SK-N-MC (cell line): ENCODE measurements around the gene TMEM250.

Source experiments
- DNase-seq: peaks from one replicate; pipeline ENCODE4 v3.0.0-alpha.2; 2011; ENCODE audit warnings: low read depth, low spot score
- H3K27ac ChIP-seq: fragments of 200-600 bp; sonication (generic); 2 replicates; pipeline ENCODE4 v1.5.1; 2016; ENCODE audit warnings: mixed run types
- H3K36me3 ChIP-seq: fragments of 200-600 bp; sonication (generic); 2 replicates; pipeline ENCODE4 v1.6.1; 2017; ENCODE audit warnings: antibody characterized with exemption, low read length, mixed read lengths; ENCODE audit not compliant: insufficient read depth
- H3K4me3 ChIP-seq: fragments of 200-600 bp; sonication (generic); 2 replicates; pipeline ENCODE4 v1.5.1; 2016
- H3K9ac ChIP-seq: fragments of 200-600 bp; sonication (generic); 2 replicates; pipeline ENCODE4 v1.8.0; 2017; ENCODE audit warnings: mixed run types, mixed read lengths; ENCODE audit not compliant: insufficient read length
- H3K9me3 ChIP-seq: fragments of 200-600 bp; sonication (generic); 2 replicates; pipeline ENCODE4 v1.6.1; 2017; ENCODE audit warnings: low read depth, mild to moderate bottlenecking, antibody characterized with exemption, low read length, moderate library complexity, mixed read lengths
- EZH2 ChIP-seq: fragments of 200-600 bp; sonication (generic); IDR thresholded peaks from one replicate; pipeline ENCODE4 v1.6.1; 2017; ENCODE audit warnings: antibody characterized with exemption
- FOXP2 ChIP-seq: optimal IDR thresholded peaks from 2 replicates; pipeline ENCODE3; 2011; ENCODE audit warnings: mild to moderate bottlenecking, moderate library complexity; ENCODE audit not compliant: insufficient read depth; ENCODE audit errors: extremely low read length, control extremely low read depth
- POLR2AphosphoS5 ChIP-seq: IDR thresholded peaks from 2 replicates; pipeline ENCODE4 v1.6.1; 2012; ENCODE audit warnings: mild to moderate bottlenecking, low read depth, low read length, borderline replicate concordance

The TMEM250 gene

GRCh38 chr9:136149337-136149736 lies 30.7 kb upstream of the TMEM250 start:
- no peaks in the 10 kb centered on the region for H3K36me3 ChIP-seq
- no peak for TF ChIP-seq POLR2AphosphoS5
- no peak for TF ChIP-seq FOXP2
- H3K9me3 ChIP-seq = no peaks in the 10 kb centered on the region
- H3K9ac ChIP-seq = no peak overlapping the region
- no peak for DNase-seq
- no peak overlapping the region for H3K27ac ChIP-seq
- H3K4me3 ChIP-seq = no peak overlapping the region

DNA sequence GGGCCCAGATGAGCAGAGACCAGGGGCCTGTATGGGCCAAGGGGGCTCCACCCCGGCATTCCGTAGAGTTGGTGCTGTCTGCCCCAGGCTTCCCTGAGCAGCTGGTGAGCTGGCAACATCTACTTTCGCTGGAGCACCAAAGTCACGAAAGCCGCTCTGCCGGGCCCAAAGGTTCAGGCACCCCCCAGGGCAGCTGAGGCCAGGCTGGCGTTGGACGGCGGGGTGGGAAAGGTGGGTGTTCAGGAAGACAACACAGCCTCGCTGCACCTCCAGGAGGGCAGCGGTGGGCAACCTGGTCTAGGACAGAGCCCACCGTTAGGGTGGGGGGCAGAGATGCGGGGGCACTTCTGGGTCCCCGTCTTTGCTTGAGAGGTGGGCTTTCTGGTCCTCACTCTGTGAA lies 30.1 kb upstream of the TMEM250 start:
- H3K4me3 ChIP-seq = no peak overlapping the region
- no peak for TF ChIP-seq POLR2AphosphoS5
- no peak for TF ChIP-seq FOXP2
- TF ChIP-seq EZH2 = no peak
- no peaks in the 10 kb centered on the region for H3K9me3 ChIP-seq
- no peak overlapping the region for H3K27ac ChIP-seq
- no peak for DNase-seq
- H3K36me3 ChIP-seq = no peaks in the 10 kb centered on the region
- H3K9ac ChIP-seq = no peak overlapping the region

- H3K9ac ChIP-seq = no peak overlapping the region
- H3K9me3 ChIP-seq = no peaks in the 10 kb centered on the region
- no peak overlapping the region for H3K27ac ChIP-seq
- no peak overlapping the region for H3K4me3 ChIP-seq
- DNase-seq = no peak
- H3K36me3 ChIP-seq = no peaks in the 10 kb centered on the region
- TF ChIP-seq EZH2 (no peak), POLR2AphosphoS5 (no peak), FOXP2 (no peak)
Measured at GRCh38 chr9:136147890-136148714, 29.4 kb upstream of the TMEM250 start.

- Histone ChIP-seq H3K9ac (no peak overlapping the region), H3K27ac (no peak overlapping the region), H3K9me3 (no peaks in the 10 kb centered on the region), H3K4me3 (no peak overlapping the region), H3K36me3 (no peaks in the 10 kb centered on the region)
- DNase-seq = no peak
- TF ChIP-seq FOXP2 (no peak), EZH2 (no peak), POLR2AphosphoS5 (no peak)
Measured at GRCh38 chr9:136147038-136147889, 28.6 kb upstream of the TMEM250 start.

DNA sequence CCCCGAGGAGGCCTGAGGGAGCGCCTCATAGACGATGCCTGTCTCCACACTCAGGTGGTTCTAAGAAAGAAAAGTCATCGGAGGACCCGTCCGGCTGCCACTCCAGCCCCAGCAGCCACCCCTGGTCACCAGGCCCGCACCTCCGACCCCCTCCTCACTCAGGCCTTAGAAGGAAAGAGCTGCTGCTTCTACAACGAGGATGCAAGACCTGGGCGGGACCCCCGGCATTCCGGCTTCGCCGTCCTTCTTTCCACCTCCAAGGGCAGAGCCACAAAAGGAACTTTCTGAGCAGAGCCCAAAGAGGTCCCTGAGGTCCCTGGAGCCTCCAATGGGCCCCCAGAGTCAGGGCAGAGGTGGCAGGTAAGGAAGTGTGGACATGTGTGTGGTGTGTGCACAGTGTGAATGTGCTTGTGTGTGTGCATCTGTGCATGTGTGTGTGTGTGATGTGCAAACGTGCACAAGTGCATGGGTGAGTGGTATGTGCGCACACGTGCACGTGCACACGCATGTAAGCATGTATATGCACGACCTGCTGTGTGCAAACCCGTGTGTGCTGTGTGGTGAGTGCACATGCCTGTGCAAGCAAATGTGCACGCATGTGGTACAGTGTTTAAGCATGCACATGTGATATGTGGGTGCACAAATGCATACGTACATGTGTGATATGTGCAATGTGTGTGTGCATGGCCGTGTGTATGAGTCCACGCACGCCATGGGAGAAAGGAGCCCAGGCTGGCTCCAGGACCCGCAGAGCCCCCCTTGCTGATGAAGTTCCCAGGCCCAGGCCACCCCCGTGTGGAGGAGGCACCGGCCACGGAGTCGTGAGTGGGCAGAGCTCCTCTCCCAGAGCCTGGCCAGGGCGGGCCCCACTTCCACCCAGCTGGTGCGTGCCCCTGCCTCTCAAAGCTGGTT lies 27.7 kb upstream of the TMEM250 start:
- Histone ChIP-seq H3K36me3 (no peaks in the 10 kb centered on the region), H3K9ac (no peak overlapping the region), H3K4me3 (no peak overlapping the region), H3K9me3 (no peaks in the 10 kb centered on the region), H3K27ac (no peak overlapping the region)
- TF ChIP-seq FOXP2 = no peak
- TF ChIP-seq EZH2 = no peak
- no peak for DNase-seq

GRCh38 chr9:136145580-136145979 lies 26.9 kb upstream of the TMEM250 start:
- TF ChIP-seq POLR2AphosphoS5 (no peak), EZH2 (no peak), FOXP2 (no peak)
- no peaks in the 10 kb centered on the region for H3K36me3 ChIP-seq
- no peak overlapping the region for H3K4me3 ChIP-seq
- DNase-seq = no peak
- no peak overlapping the region for H3K27ac ChIP-seq
- no peaks in the 10 kb centered on the region for H3K9me3 ChIP-seq
- no peak overlapping the region for H3K9ac ChIP-seq

DNA sequence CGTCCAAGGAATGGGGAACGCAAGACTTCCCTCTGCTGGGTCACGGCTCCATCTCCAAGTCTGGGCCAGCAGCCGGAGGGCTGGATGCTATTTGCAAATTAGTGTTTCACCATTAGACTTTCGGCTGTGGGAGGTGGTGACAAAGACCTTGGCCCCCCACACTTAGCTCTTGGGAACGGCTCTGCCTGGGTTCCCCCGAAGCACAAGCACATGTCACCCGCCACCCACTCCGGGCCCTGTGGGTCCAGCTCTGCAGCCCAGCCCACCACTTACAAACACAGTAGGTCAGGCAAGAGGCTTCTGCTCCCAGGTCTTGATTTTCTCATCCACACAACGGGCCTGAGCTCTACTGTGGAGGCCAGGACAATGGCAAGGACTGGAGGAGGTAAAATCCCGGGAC lies 25.8 kb upstream of the TMEM250 start:
- Histone ChIP-seq H3K4me3 (no peak overlapping the region), H3K9ac (no peak overlapping the region), H3K9me3 (no peaks in the 10 kb centered on the region), H3K36me3 (no peaks in the 10 kb centered on the region), H3K27ac (no peak overlapping the region)
- no peak for DNase-seq
- TF ChIP-seq FOXP2 = no peak
- no peak for TF ChIP-seq EZH2
- no peak for TF ChIP-seq POLR2AphosphoS5
